ENCODE measurements around the gene IPPK.

IPPK gene

DNA sequence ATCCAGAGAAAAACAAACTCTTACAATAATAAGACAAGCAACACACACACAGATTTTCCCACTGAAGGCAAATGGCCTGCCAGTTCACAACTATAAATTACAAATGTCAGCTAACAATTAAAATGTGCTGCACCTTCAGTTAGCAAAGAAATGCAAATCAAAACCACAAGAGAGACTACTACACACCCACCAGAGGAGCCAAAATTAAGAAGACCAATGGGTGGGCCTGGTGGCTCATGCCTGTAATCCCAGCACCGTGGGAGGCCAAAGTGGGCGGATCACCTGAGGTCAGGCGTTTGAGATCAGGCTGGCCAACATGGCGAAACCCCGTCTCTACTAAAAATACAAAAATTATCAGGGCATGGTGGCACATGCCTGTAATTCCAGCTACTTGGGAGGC is 15.1 kb upstream of the IPPK start:
- DNase-seq = no peak

DNA sequence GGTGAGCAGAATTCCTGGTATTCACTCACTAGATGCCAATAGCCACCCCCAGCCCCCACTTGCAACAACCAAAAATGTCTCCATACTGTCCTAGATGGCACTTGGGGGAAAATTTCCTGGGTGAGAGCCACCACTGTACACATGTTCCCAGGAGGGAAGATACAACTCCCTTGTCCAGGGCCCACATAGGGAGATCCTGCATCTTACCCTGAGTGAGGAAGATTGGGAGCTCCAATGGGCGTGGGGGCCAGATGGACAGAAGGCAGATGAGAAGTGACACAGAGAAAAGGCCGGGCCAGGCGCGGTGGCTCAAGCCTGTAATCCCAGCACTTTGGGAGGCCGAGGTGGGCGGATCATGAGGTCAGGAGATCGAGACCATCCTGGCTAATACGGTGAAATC is 12.3 kb upstream of the IPPK start:
- no peak for DNase-seq

DNA sequence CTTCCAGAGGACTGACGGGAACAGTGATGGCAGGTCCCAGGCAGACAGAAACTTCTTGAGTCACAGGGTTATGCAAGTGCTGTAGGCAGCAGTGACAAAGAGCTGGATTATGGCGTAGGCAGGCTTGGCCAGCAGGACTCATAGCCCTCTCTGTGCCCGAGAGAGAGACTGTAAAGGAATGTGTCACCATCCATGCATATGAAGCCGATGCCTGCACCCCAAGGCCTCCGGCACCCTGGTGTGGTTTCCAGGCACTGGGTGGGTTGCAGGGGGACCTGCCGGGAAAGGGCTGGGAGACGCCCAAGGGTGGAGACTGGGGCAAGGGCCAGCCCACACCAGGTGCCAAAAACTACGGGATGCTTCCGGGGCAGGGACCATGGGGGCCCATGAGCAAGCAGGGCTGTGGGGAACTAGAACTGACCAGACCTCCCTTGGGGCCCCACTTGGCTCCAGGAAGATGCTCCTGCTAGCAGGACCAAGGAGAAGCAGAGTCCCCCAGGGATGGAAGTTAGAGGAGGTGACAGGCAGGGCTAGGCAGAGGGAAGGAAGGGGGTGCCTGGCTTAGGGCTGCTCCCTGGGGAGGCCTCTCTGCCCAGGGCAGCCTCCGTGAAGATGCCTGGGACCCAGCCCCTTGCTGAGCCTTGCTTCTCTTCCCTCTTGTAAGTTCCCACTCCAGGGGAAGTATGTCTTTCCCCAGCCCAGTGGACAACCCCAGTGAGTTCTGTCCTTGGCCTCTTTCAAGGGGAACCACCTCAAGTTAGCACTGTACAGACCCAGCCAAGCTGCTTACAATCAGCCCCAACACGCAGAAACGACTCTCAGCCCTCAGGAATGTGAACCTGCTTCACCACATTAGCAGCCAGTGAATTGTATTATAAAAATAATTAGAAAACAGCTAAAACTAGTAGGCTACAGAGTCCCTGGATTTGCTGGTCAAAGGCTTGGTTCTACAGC is 10.5 kb upstream of the IPPK start:
- no peak for DNase-seq

DNA sequence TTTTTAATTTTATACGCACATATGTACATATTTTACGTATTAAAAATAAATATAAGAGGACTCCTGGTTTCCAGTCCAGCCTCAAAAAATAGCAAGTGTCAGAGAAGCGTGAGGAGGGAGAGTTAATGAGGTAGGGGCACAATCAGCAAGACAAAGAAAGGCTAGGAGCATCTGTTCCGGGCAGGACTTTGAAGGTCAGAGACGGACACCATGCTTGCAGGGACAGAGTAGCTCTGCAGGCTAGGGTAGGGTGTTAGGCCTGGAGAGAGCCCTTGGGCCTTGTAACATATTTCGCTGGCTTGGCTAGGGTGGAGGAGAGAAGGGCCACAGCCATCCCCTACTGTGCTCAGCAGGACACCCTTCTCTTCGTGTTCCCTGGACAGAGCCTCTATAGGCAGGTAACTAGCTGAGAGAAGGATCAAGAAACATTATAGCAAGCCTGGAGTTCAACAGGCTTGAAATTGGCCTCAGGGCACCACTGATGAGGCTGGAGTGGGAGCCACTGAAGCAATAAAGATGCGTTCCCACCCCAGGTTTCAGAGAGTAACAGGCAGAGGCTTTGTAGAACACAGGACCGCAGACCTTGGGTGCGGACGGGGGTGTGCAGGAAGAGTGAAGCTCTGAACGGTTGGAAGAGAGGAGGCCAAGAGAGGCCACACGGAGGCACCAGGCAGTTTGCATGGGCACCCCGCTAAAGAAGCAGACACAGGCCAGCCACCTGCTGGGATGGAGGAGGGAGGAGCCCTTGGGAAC is 9.7 kb upstream of the IPPK start:
- DNase-seq = no peak

DNA sequence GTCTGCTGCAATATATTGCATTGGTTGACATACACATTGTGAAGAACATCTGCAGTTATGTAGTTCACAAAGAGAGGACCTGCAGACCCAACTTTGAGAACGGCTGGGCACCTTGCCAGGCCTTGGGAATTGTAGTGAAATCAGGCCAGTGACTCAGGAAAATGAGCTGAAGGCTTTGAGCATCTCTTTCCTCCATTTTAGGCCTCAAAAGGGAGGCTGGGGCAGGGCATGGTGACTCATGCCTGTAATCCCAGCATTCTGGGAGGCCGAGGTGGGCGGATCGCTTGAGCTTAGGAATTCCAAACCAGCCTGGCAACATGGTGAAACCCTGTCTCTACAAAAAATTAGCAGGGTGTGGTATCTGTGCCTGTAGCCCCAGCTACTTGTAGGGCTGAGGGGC is 1.4 kb upstream of the IPPK start:
- DNase-seq = no peak

DNA sequence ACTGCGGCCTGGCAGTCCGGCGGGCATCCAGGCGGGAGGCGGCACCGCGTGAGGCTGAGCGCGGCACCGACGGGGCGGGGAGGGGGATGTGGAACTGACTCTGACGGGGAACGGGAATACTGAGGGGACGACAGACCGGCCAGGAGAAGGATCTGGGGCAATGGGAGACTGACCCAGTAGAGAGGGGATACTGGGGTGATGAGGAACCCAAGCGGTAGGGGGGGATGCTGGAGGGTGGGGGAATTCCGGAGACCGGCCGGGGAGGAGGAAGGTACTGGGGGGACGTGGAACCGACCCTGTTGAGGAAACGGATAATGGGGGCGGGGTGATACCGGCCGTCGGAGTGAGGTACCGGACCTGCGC is 423 bp downstream of the IPPK start:
- no peak for DNase-seq

DNA sequence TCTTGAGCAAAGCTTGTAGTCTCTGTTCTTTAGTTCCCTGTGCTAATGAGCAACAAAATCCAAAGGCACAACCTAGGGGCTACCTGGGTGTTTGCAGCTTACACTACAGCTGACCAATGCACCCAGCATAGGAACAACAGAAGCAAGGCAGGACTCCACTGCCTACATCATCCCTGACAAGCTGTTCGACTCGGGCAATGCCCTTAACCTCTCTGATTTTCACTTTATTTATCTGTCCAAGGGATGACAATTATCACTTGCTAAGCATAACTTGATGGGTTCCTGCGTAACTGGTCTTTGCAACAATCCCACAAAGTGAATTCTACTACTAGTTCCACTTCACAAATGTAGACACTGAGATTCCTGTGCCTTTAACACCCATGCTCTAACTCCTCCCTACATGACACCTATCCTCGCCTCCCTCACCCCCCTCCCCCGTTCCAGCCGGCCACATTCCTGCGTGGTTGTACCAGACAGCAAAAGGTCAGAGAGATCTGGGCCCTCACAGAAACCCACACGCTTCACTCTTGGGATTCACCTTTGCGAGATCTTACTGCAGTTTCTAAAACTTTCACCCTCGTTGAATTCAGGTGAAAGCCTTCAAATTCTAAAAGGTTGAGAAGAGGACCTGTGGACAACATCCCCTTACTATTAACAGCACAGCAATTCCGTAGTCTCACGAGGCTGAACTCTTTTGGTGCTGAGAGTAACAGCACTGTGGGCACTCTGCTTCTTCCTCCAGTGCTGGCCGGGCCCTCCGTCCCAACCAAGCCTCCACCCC is 995 bp downstream of the IPPK start:
- DNase-seq = peak; percentile 23

DNA sequence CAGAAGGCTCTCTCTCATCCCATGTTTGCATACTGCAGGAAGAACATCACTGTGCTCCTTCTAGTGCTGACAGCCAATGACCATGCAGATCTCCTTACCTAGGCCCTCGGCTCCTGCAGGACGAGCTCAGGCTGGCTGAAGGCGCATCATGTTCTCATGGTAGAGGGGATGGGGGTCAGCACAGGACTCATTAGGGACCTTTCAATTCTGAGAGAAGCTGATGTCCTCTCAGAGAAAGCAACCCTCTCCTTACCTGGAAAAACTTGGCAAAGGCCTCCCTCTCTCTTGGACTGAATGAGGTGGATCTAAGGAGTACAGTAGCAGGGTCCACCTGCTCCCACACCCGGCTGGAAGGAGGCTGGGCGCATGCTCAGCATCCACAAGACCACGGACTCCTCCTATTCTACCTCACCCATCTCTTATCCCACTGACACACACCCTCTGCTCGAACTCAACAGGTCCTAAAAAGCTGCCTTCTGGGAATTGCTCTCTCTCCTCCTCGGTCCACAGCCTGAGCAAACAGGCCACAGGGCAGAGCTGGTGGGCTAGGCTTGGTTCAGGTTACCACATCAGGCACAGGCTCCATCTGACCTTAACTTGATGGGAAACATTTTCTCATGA is 2.9 kb downstream of the IPPK start:
- no peak for DNase-seq

DNA sequence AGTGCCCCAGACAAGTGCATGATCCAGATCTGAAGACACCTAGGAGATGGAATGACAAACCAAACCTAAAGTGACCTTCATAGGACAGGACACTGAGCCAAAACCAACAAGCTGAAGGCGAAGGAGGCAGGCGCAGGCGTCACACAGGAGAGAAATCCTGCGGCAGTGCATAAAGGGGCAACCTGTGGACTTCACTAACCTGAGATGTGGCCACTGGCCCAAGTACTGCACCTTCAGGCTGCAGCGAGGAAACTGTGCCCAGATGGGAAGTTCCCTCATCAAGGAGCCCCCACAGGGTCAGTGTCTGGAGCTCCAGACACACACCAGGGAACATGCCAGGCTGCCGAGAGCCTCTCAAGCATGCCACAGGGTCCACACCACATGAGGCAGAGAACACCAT is 3.7 kb downstream of the IPPK start:
- DNase-seq = no peak

DNA sequence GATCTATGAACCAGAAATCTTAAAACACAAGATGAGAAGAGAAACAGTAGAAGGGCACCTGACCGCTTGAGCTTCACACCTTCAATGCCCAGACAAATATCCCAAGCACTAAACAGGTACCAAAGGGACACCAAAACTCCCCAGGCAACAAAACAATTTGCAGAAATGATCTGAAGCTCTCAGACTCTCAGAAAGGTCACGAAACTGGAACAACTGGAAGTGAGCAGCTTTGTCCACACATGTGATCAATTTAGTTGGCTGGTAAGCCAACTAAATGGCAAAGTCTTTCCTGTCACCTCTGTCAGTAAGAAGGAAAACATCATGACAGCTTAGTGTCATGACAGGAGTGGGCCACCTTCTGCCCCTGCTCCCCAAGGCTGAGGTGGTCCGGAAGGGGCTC is 4.1 kb downstream of the IPPK start:
- no peak for DNase-seq

DNA sequence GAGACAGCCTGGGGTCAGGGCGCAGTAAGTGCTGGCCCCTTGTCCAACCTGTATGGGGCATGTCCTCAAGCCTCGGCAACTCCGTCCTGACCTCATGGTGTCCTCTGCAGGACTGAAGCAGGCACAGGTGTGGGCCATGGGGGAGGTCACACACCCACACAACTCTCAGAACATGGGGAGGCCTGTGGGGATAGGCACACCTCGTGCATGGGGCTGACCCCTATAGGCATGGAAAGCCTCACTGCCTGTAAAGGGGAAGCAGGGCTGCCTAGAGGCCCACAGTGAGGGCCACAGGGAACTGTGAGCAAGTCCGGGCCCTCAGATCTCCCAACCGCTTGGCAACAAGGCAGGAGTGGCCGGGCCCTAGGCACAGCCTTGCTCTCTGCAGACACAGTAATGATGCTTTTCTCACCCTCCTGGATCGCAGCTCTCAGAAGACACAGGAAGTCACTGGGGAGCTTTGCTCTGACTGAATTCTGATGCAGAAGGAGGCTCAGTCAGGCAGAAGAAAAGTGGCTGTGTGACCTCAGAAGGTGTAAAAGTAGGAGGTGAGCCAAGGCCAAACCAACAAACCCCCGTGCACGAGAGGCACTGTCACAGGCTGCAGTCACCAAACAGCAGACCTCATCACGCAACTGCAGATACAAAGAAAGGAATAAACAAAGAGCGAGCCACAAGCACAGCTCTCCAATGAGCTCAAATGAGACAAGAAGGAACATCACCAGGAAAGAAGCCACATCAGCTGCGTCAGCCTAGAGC is 5.4 kb downstream of the IPPK start:
- peak; percentile 20 for DNase-seq

DNA sequence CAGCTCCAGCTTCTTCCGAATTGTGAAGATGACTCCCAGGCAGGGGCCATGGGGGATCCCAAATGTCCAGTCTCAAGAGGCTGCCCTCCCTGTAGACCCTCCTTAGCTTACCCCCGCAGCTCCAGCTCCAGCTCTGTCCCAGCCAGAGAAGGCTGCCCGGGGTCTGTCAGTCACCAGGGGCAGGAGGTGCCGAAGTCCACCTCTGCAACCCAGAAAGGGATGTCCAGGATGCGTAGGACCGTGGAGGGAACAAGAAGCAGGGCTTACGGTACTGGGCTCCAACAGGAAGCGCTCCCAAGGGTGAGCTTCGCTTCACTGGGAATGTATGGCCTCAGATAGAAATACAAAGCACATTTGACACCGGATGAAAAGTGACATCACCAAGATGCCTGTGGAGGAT is 6.0 kb downstream of the IPPK start:
- DNase-seq = no peak

DNA sequence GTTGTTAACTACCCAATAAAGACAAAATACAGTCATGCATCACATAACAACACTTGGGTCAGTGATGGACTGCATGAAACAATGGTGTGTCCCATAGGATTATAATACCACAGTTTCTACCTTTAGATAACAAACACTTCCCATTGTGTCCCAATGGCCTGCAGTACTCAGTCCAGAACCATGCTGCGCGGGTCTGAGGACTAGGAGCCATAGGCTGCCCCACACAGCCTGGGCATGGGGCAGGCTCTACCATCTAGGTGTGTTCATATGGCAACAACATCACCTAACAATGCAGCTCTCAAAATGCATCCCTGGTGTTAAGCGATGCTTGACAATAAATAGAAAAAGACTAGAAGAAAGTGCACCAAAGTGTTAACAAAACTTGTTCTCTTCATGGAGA is 6.8 kb downstream of the IPPK start:
- no peak for DNase-seq

DNA sequence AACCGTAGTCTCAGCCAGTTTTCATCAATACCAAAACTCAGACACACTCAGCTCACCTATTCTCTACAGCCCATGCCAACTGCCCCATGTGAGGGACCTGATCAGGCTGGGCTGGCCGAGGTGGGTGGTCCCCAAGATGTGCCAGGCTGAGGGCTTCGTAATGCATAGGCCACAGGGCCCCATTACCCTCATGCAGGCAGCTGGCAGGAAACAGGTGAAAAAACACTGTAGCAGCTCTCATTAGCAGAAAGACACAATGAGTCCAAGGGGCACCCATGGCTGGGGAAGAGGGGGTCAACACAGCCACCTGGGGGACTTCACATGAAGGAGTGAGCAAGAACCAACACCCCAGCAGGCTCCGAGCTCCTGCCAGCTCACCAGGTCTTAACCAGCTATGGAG is 8.2 kb downstream of the IPPK start:
- no peak for DNase-seq

DNA sequence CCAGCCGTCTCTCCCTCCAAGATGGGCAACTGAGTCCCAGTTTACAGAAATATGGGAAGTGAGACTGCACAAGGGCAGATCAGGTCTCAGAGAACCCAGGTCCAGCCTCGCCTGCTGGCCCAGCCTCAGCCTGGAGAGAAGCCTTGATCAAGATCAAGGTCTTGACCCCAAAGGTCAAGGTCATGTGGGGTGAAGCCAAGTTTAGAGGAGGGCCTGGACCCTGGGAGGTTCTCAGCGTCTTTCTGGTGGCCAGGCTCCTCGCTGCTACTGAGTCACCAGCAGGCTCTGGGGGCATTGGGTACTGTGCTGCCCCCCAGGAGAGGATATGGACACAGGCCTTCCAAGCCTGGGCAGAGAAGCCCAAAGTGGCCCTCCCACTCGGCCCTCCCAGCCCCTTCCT is 8.8 kb downstream of the IPPK start:
- no peak for DNase-seq

DNA sequence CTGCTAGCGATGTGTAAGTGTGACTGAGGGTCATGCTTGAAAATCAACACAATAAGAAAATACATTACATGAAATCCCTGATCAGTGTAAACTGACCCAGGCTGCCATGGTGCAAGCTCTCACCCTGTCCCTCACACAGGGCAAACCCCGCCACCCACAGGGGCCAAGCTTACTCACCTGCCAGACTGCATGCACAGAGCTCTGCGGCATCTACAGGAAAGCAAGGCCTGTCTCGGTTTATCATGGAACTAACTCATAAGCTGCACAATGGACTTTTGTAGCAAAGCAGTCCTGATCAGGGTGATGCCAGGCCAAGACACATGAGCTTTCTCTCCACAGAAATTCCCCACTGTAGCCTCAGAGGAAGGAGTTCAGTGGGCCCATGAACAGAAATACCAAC is 9.7 kb downstream of the IPPK start:
- no peak for DNase-seq

DNA sequence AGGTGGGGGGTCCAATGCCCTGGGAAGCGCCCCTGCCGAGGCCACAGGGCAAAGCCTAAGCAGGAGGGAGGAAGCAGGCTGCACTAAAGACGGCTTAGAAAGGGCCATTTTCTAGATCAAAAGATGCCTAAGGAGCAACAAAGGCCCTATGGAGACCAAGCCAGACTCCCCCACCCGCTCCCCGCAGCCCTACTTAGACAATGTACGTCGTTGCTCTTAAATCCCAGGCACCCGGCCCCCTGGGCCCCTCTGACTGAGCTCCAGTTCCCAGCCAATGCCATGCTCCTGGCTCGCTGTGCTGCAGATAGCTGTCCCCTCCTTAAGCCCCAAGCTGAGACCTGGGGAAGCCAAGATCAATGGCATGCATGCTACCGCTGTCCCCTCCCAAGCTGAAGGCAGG is 10.3 kb downstream of the IPPK start:
- no peak for DNase-seq

DNA sequence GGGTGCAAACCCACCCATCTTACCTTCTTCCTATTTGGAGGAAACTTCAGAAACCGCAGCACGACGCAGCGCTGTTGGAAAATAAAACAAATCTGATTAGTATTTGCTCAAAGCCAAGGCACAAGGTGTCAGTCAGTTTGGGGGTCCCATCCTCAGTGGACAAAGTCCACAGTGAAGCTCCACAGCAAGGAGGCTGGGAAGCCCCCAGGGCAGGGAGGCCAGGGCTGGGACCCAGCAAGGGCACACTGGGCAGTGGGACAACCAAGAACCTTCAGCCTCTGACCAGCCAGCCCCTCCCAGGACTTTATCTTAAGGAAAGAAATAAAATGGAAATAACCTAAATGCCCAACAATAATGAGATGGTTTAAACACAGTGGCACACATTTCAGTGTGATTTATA is 11.3 kb downstream of the IPPK start:
- no peak for DNase-seq

DNA sequence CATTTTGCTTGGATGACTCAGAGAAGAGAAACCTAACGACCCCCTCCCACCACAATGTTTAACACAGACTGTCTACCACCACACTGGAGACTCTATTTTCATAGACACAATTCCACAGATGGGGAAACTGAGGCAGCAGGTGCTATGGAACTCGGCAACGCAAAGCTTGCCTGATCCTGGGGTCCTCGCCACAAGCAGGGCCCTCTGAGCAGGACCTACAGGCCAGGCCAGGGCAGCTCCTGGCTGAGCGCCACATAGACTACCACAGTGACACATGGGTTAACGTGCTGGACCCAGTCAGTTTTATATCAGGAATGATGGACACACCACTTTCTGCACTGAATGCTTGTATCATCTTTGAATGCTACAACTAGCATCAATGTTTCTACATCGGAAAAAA is 11.8 kb downstream of the IPPK start:
- DNase-seq = no peak

DNA sequence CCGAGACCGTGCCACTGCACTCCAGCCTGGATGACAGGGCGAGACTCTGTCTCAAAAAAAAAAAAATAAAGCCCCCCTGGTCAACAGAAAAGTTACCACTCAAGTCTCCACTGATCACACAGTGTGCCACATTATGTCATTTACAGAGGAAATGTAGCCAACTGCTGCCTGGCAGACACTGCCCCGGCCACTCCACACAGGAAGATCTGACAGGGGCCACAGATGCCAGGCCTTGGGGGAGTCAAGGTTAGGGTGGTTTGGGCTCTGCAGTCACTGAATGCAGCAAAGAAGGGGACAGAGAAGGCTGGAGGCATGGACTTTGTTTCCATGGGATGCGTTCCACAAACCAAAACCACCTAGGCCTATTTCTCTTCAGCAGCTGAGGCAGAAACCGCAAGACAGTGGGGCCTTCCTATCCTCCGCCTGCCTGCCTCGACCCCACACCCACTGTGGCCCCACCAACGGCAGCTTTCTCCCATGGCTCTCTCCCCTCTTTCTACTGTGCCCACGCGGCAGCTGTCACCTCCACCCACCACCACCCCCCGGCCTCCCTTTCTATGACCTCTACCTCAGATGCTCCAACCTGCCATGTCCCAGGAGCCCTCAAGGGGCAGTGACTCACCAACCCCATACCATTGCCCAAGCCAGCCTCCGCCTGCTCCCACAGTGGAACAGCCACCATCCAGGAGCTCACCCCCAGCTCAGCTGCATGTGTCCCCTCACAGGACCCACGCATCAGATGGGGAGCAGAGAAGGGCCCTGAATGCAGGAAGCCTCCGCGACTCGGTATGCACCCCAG is 12.4 kb downstream of the IPPK start:
- no peak for DNase-seq

DNA sequence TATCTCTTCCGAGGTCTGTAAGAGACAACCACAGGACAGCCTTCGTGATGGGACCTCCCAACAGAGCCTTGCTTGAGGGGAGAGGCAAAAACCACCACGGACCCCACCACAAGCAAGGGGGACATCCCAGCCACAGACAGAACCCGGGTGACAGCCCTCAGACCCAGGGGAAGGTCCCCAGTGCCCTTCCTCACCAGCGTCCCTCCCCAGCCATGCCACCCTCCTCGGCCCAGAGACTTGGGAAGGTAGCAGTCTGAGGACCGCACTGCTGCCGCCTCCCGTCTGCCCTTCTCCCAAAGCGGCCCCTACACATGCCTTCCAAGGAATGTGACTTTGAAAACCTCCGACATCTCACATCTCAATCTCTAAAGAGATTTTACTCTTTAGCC is 13.4 kb downstream of the IPPK start:
- no peak for DNase-seq

Measured in CD4-positive, alpha-beta T cell treated with Interleukin-4 for 4 hours (primary cell).